ENCODE measurements around the gene TNNI3.

DNA sequence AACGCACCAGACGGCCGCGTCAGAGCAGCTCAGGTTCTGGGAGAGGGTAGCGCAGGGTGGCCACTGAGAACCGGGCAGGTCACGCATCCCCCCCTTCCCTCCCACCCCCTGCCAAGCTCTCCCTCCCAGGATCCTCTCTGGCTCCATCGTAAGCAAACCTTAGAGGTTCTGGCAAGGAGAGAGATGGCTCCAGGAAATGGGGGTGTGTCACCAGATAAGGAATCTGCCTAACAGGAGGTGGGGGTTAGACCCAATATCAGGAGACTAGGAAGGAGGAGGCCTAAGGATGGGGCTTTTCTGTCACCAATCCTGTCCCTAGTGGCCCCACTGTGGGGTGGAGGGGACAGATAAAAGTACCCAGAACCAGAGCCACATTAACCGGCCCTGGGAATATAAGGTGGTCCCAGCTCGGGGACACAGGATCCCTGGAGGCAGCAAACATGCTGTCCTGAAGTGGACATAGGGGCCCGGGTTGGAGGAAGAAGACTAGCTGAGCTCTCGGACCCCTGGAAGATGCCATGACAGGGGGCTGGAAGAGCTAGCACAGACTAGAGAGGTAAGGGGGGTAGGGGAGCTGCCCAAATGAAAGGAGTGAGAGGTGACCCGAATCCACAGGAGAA lies 42.0 kb downstream of the TNNI3 start:
- TF ChIP-seq, protein P1, sequence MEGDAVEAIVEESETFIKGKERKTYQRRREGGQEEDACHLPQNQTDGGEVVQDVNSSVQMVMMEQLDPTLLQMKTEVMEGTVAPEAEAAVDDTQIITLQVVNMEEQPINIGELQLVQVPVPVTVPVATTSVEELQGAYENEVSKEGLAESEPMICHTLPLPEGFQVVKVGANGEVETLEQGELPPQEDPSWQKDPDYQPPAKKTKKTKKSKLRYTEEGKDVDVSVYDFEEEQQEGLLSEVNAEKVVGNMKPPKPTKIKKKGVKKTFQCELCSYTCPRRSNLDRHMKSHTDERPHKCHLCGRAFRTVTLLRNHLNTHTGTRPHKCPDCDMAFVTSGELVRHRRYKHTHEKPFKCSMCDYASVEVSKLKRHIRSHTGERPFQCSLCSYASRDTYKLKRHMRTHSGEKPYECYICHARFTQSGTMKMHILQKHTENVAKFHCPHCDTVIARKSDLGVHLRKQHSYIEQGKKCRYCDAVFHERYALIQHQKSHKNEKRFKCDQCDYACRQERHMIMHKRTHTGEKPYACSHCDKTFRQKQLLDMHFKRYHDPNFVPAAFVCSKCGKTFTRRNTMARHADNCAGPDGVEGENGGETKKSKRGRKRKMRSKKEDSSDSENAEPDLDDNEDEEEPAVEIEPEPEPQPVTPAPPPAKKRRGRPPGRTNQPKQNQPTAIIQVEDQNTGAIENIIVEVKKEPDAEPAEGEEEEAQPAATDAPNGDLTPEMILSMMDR (IDR thresholded peaks at IDR 0.05) = no peak
- TF ChIP-seq POLR2A (IDR thresholded peaks at IDR 0.05) (no peak), EP300 (IDR thresholded peaks at IDR 0.05) (no peak)
